SIG-M5 (cell line): Measurements from ENCODE around the gene FAM114A2.

Experiments used
- DNase-seq: peaks from one replicate; lab custom pipeline; 2025; lab: John Stamatoyannopoulos, UW

The FAM114A2 gene

GRCh38 chr5:153983885-153984284, 54.8 kb downstream of the FAM114A2 start:
- no peak for DNase-seq

- no peak for DNase-seq
Observed at GRCh38 chr5:153981905-153982605, 56.7 kb downstream of the FAM114A2 start.

DNA sequence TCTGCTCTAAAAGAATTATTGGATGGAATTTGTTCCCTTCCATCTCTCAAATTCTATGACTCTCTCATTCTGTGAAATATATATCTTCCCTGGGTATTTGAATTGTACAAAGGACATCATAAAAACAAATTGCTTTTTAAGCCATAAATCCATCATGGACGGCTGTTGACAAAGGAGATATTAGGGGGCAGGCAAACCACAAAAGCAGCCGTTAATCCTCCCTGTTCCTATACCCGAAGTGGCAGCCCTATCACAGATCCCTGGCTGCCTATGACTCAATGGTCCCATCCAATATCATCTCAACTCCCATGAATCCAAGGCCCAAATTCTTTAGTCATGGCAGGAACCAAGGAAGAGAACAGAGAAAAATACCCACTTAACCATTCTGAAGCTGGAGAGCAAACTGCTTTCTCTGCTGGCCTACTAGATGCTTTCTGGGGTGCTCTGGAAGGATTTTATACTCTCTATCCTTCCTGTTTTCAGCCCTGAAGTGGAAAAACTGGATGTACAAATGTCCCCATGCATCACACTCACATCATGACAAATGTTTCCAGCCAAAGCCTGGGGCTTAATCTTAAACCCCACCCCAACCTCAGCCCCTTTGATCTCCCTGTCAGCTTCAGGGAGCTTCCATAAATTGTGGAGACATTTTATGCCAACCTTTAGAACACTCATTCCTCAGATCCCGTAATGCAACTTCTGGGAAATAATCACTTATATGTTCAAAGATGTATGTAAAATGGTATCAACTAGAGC, 59.5 kb downstream of the FAM114A2 start:
- DNase-seq: no peak

DNA sequence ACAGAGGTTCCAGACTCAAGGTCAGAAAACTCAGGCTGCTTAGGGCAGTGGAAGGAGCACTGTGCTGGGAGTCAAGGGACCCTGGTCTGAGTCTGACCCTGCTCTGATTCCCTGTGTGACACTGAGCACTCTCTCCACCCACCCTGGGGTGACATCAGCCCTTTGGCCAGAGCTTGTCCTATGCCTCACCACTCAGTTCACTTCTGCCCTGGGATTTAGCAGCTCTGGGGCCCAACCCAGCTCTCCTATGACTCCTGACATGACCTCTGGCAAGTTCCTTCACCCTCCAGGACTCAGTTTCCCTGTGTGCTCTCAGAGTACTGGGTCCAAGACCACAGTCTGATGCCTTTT, 63.9 kb downstream of the FAM114A2 start:
- no peak for DNase-seq

DNA sequence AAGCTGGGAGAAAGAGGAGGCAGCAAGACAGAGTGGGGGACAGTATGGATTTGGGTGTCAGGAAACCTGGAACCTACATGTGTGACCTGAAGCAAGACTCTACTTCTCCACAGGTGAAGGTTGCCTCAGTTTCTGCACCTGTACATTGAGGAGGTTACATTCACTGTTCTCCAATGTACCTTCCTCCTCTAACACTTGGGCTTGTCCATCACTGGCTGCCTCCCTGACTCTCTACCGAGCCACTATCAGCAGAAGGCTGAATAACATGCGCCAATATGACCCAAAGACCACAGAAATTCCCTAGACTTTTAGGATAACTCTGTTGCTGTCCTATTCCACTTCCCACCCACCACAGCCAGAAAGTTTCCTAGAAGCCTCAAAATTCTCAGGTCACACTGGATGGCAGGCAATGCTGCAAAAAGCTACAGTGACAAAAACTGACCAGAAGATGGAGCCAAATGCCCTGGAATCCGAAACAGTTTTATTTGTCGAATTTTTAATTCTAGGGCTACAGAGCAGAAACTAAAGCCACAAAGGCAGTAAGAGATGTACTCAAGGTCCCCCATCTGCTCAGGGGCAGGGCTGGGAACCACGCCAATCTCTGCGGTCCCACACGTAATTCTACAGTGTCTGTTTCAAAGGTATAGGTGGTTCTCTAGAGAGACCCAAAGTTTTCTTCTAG, 64.4 kb downstream of the FAM114A2 start:
- no peak for DNase-seq

DNA sequence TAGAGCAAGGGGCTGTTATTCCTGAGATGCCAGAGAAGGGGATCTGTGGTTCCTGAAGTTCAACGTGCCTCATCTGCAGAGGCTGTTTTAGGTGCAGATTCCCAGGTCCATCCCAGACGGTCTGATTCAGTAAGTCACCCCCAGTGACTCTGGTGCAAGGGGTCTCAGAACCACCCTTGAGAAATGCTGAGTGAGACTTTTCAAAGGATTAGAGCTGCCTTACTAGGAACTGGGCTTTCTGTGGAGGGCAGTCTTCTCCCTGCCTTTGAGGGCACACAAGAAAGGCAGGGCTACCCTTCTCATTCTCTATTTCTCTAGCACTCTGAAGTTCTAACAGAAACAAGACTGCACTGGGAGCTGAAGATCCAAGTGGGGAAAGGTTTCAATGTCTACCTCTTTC, 66.5 kb downstream of the FAM114A2 start:
- DNase-seq: no peak

DNA sequence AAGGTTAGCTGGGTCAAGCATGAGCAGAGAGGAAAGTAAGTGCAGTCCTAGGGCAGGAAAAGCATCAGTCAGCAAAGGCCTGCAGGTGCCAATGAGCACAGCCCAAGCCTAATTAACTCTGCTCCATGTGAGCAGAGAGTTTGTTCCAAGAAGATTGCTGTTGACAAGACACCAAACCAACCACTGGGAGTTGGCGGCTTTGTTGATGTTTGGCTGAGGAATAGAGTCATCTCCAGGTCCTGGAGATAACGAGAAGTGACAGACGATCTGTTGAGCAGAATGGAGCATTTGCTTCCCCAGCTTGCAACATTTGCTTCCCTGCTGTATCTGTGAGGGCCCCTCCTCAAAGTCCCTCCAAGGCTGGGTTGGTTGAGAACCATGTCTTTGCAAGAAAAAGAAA, 68.2 kb downstream of the FAM114A2 start:
- DNase-seq: no peak

GRCh38 chr5:153969563-153969895, 69.2 kb downstream of the FAM114A2 start:
- DNase-seq: no peak

GRCh38 chr5:153968761-153969562, 69.7 kb downstream of the FAM114A2 start:
- DNase-seq: no peak

- DNase-seq: no peak
Observed at GRCh38 chr5:153964880-153965645, 73.6 kb downstream of the FAM114A2 start.

GRCh38 chr5:153964191-153964879, 74.4 kb downstream of the FAM114A2 start:
- no peak for DNase-seq

- DNase-seq: no peak
Observed at GRCh38 chr5:153960269-153961215, 78.2 kb downstream of the FAM114A2 start.

DNA sequence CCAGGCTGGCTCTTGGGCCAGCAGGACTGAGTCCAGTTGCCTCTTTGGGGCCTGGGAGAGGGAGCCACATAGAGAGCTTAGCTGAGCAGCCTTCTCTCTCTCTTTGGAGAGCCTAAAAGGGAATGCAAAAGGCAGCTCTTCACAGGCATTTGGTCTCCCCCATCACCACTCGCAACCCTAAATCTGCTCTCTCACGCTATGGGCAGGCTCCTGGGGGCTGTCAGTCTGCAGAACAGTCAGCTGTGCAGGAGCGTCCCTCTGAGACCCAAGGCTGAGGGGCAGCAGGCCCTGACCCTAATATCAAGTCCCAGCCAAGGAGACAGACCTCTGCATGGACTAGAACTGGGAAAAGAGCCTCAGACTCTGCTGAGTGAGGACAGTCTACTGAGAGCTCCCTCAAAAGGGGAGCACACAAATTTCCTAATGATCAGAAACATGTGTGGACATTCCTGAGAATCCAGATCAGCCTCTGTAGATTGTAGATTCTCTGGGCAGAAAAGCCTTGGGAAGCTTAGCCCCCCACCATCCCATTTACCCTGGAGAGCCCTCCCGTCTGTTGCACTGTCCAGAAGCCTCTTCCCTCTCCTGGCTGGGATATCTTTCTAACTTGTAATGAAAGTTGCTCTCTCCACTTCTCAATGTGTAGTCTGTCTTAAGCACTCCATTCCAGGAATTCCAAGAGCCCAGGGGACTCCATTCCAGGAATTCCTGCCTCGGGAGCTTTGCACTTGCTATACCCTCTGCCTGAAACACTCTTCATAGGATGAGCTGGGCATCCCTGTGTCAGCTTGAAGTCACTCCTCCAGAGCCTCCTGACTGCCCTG, 79.4 kb downstream of the FAM114A2 start:
- no peak for DNase-seq

GRCh38 chr5:153957205-153957604, 81.5 kb downstream of the FAM114A2 start:
- DNase-seq: no peak

GRCh38 chr5:153953411-153953810, 85.3 kb downstream of the FAM114A2 start:
- DNase-seq: no peak

- DNase-seq: no peak
Observed at GRCh38 chr5:153952893-153953292, 85.8 kb downstream of the FAM114A2 start.

GRCh38 chr5:153952057-153952456, 86.7 kb downstream of the FAM114A2 start:
- no peak for DNase-seq

GRCh38 chr5:153941265-153941664, 97.4 kb downstream of the FAM114A2 start:
- DNase-seq: no peak
